GM12873 (cell line): ENCODE data around the gene SPATA17.

Source experiments
- CTCF ChIP-seq: IDR thresholded peaks from 2 replicates; pipeline ENCODE4 v1.5.1; 2012; ENCODE audit warnings: low read depth, mild to moderate bottlenecking, moderate library complexity, low read length, control low read depth; ENCODE audit not compliant: insufficient read depth; ENCODE audit errors: missing control alignments

Gene SPATA17

DNA sequence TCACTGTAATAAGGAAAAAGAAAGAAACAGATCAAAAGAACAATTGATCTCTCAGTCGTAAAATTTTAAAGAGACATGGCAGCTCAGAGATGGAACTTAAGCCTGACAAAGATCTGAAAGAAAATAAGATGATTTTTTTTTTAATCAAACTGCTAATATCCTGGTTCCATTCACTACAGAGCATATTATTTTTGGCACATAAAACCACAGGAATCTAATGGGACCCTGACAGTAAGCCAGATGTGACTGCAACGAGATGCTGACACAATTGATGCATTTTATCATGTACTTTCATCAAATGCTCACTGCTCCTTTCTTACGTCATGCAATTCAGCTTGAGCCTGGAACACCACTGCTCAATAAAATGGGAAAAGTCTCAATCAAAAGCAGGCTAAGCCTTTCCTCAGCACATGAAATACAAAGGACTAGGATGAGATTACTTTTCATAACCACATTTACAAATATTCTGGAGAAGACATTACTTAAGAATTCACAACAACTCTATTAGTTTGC is 16.9 kb upstream of the SPATA17 start:
- TF ChIP-seq CTCF: no peak

DNA sequence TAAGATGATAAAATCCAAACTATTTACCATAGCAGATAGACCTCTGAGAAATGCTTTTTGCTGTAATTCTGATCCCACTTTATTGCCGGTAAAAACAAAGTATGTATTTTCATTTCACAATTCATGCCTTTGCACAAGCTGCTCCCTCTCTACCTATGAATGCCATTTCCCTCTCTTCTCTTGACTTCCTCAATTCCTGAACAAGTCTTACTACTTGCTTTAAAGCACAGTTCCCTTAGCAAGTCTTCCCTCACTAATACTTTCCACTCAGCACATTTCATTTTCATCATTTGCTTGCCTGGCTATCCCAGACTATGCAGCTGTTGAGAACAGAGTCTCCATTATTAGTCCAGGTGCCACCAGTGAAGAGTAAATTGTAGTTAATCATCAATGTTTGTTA is 14.0 kb upstream of the SPATA17 start:
- TF ChIP-seq CTCF: no peak

GRCh38 chr1:217620814-217621213 is 10.3 kb upstream of the SPATA17 start:
- no peak for TF ChIP-seq CTCF

DNA sequence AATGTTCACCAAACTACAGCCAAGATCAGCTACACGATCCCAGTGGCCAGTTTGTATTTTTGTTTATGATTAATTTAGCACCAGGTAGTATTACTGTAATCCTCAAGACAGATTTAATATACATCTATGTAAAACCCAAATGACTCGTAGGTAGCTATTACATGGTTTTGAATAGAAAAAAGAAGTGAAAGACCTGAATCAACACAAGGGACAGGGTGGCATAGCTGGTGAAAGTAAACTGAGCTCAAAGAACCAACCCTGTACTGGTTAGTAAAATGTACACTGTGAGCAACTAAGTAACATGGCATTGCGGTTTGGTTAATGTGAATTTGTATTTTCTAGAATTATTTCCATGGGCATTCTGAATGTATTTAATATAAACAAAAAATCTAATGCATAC is 9.1 kb upstream of the SPATA17 start:
- no peak for TF ChIP-seq CTCF

DNA sequence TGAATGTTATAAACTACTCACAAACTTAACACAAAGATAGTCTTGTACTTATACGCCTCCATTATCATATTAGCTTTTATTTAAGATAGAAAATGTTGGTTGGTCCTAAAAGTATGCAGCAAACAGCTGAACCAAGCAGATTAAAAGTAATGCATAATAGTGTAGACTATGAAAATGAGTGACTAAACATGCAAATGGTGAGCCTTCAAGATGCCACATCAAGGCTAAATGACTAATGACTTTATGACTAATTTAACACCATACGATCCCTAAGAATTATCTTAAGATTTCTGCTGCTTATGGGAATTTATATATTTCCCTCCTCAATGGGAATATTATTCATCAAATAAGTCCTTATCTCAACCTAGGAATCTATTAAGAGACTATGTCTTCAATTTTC is 4.8 kb upstream of the SPATA17 start:
- TF ChIP-seq CTCF: no peak

DNA sequence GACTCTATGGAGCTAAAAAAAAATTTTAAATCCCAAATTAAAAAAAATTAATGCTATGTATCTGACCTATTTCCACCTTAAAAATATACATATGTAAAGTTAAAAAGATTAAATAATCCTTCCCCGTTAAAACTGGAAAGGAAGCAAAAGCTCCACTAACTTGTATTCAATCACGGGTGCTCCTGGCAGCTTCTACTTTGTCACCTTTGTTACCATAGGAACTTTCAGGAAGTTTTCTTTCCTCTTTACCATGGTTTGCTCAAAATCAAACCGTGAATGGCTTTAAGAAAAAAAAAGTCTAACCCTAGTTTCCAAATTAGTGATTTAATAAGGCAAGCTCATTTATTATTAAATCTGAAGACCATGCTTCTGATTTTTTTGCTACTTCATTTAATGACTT is 3.7 kb upstream of the SPATA17 start:
- no peak for TF ChIP-seq CTCF

GRCh38 chr1:217642455-217642854 is 11.3 kb downstream of the SPATA17 start:
- no peak for TF ChIP-seq CTCF
